Motor neuron (in vitro differentiated cells): ENCODE data around the gene NUDT3. TPM values are rescaled to one million over a fixed set of nuclear protein-coding genes. Genes with fewer than 3 reads are reported as not detected.
A peak's percentile ranks its signal among the peaks of the same experiment; 100 is the strongest.

Experiments
- ATAC-seq, 8 experiments: fragments of 200-7000 bp; cut with Tn5 transposase; replicated peaks in 6 of 8; 2 replicates each; pipeline ENCODE4 v1.8.0; 2021; ENCODE audit warnings: mild to moderate bottlenecking in 8 of 8, moderate library complexity in 8 of 8
- H3K27ac ChIP-seq, 2 donors: fragments of 250-450 bp; sonication (Bioruptor Pico); 2 replicates each; pipeline ENCODE4 v1.9.0; 2021; ENCODE audit warnings: antibody characterized with exemption in 2 of 2, mild to moderate bottlenecking in 2 of 2, moderate library complexity in 1 of 2
- H3K4me1 ChIP-seq, 2 donors: fragments of 250-450 bp; sonication (Bioruptor Pico); replicated peaks in 1 of 2; 2 replicates each; pipeline ENCODE4 v1.6.1; 2021; ENCODE audit warnings: antibody characterized with exemption in 2 of 2, mild to moderate bottlenecking in 2 of 2, moderate library complexity in 1 of 2
- H3K4me3 ChIP-seq, 5 donors: fragments of 250-450 bp; sonication (Bioruptor Pico); 2 replicates each; pipeline ENCODE4 v1.9.0; 2021; ENCODE audit warnings: antibody characterized with exemption in 5 of 5, mild to moderate bottlenecking in 5 of 5, moderate library complexity in 4 of 5
- WGBS, 10 experiments: fragments of 450-650 bp; shearing (Covaris generic); methylation state at CpG; one replicate each; pipeline ENCODE4 v1.0.0; 2022; 5-methylcytosine and 5-hydroxymethylcytosine counted together
- in situ Hi-C, 9 experiments: fragments of 400-800 bp; cut with MboI; loops; one replicate each; pipeline ENCODE4 v1.15.0; 2021; ENCODE audit warnings: low sequenced_read_pairs in 9 of 9, low pct_unique_long_range_greater_than_20kb in 2 of 9; ENCODE audit not compliant: unreplicated experiment in 9 of 9
- total RNA-seq, 8 experiments: library from RNA; unstranded; fragments of 300-600 nt; gene quantifications; 2 replicates each; pipeline versions ENCODE4 v1.2.3 to v1.2.4, GENCODE V29; 2022

The NUDT3 gene
- total RNA-seq, 8 experiments from 2014 or later: 11.1 to 58.5 (median 36.2) TPM

DNA sequence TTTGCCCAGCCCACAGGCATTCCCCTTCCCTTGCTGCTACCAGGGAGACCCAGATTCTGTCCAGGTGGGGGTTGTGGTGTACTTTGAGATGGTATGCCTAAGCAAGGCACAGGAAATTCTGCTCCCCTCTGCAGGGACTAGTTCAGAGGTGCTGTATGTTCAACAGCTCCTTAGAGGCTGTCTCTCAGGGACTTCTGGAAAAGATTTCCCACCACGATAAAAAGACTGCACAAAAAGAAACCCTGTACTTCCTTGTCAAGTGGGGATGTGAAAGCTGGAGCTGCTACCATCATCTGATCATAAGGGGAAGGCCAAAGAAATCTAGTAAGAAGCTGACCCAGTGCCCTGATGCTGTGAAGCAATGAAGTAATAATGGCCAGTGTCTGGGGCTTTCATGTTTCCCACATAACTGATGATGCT is 92.1 kb downstream of the NUDT3 start:
- 60 to 100% (median 86%) methylated on average over 1 of the region's 1 CpG; no CpG with 5 or more reads in 7 of the 10 experiments for WGBS, 10 experiments
- in situ Hi-C loops: no loop called here
- Histone ChIP-seq H3K4me1 (no peaks in the 10 kb centered on the region), H3K27ac (no peak overlapping the region), H3K4me3 (no peak overlapping the region)
- ATAC-seq: no peak

- no peaks in the 10 kb centered on the region for H3K4me1 ChIP-seq
- ATAC-seq: no peak
- 73 to 100% (median 83%) methylated on average over 1 to 2 of the region's 2 CpGs; no CpG with 5 or more reads in 5 of the 10 experiments for WGBS, 10 experiments
- no peak overlapping the region for H3K4me3 ChIP-seq
- H3K27ac ChIP-seq: no peak overlapping the region
- in situ Hi-C loops: no loop called here
Measured at GRCh38 chr6:34298941-34299340, 93.5 kb downstream of the NUDT3 start.

DNA sequence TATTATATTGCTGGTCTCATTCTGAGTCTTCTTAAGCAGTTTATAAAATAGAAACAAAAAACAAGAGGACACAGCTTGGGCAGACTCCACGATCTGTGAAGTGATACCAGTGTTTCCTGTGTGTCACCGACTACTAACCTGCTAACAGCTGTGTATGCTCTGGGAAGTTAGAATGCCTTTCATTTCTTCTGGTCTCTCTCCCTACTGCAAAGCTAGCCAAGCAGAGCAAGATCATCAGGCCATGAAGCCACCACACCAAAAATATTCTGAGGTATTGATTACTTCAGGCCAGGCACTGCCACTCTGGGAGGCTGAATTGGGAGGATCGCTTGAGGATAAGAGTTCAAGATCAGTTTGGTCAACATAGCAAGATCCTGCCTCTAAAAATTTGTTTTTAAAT is 96.7 kb downstream of the NUDT3 start:
- no peaks in the 10 kb centered on the region for H3K4me1 ChIP-seq
- H3K4me3 ChIP-seq: no peak overlapping the region
- in situ Hi-C loops: no loop called here
- no peak for ATAC-seq
- no peak overlapping the region for H3K27ac ChIP-seq
- WGBS, 10 experiments: 67 to 100% (median 94%) methylated on average over 1 to 3 of the region's 3 CpGs; no CpG with 5 or more reads in 1 of the 10 experiments

DNA sequence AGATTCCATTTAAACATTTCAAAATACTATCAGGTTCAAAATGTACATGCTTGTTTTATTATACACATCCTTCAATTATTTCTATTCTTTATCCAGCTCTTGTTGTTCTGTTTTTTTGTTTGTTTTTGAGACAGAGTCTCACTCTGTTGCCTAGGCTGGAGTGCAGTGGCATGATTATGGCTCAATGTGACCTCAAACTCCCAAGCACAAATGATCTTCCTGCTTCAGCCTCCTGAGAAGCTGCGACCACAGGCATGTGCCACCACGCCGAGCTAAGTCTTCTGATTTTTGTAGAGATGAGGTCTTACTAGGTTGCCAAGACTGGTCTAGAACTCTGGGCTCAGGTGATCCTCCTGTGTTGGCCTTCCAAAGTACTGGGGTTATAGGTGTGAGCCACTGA is 99.5 kb downstream of the NUDT3 start:
- Histone ChIP-seq H3K27ac (no peak overlapping the region), H3K4me3 (no peak overlapping the region), H3K4me1 (no peaks in the 10 kb centered on the region)
- no peak for ATAC-seq
- WGBS, 10 experiments: 94 to 100% (median 100%) methylated on average over 1 to 3 of the region's 3 CpGs; no CpG with 5 or more reads in 3 of the 10 experiments
- in situ Hi-C loops: no loop called here

GRCh38 chr6:34289137-34289536 is 103.3 kb downstream of the NUDT3 start:
- WGBS, 10 experiments: 80 to 100% (median 98%) methylated on average over 1 to 9 of the region's 11 CpGs; no CpG with 5 or more reads in 1 of the 10 experiments
- H3K4me1 ChIP-seq: no peaks in the 10 kb centered on the region
- H3K4me3 ChIP-seq: no peak overlapping the region
- in situ Hi-C loops: no loop called here
- no peak overlapping the region for H3K27ac ChIP-seq
- no peak for ATAC-seq

- no peaks in the 10 kb centered on the region for H3K4me1 ChIP-seq
- no peak for ATAC-seq
- in situ Hi-C loops: no loop called here
- no peak overlapping the region for H3K27ac ChIP-seq
- 49 to 100% (median 73%) methylated on average over 1 to 5 of the region's 5 CpGs; no CpG with 5 or more reads in 2 of the 10 experiments for WGBS, 10 experiments
- no peak overlapping the region for H3K4me3 ChIP-seq
Measured at GRCh38 chr6:34288581-34288980, 103.9 kb downstream of the NUDT3 start.

DNA sequence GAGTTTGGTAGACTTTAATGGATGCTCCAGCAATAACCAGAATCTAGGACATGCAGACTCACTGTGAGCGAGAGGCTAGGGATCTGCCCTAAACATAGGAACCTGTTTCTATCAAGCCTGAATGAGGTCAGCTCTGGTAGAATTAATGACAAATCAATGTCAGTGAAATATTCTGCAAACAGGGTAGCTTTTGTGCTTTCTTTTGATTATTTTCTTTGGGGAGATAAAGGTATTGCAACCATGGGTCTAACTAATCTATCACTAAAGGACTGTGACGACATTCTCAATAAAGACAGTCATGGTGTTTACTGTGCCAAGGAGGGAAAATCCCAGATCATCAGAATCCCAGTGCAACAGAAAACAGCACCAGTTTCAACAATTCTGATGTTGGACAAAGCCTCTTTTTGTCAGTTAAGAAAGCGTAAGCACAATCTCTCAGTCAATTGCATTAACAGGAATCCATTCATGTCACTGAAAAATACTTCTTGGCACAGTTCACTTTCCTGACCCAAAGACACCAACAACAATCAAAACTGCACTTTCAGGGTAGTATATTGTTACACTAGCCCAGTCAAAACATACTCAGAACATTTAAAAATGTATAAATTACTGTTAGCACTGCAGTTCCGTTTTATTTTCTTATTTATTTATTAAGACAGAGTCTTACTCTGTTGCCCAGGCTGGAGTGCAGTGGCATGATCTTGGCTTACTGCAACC is 106.9 kb downstream of the NUDT3 start:
- peak in 3 of 8 experiments; percentile 25 to 80 (median 32) for ATAC-seq
- in situ Hi-C loops: no loop called here
- no peaks in the 10 kb centered on the region for H3K4me1 ChIP-seq
- no peak overlapping the region for H3K4me3 ChIP-seq
- H3K27ac ChIP-seq: peak overlapping the region in 1 of 2 donors; percentile 5
- 64 to 100% (median 89%) methylated on average over 1 to 4 of the region's 4 CpGs for WGBS, 10 experiments

- no peaks in the 10 kb centered on the region for H3K4me1 ChIP-seq
- peak overlapping the region in 1 of 2 donors; percentile 5 for H3K27ac ChIP-seq
- in situ Hi-C loops: no loop called here
- peak in 3 of 8 experiments; percentile 17 to 93 (median 60) for ATAC-seq
- no peak overlapping the region for H3K4me3 ChIP-seq
- 67 to 100% (median 100%) methylated on average over 1 to 4 of the region's 4 CpGs for WGBS, 10 experiments
Measured at GRCh38 chr6:34284563-34285447, 107.7 kb downstream of the NUDT3 start.

- ATAC-seq: no peak
- Histone ChIP-seq H3K27ac (no peak overlapping the region), H3K4me1 (no peaks in the 10 kb centered on the region), H3K4me3 (no peak overlapping the region)
- 73 to 100% (median 97%) methylated on average over 2 to 6 of the region's 6 CpGs; no CpG with 5 or more reads in 2 of the 10 experiments for WGBS, 10 experiments
- in situ Hi-C loops: no loop called here
Measured at GRCh38 chr6:34281702-34282334, 110.7 kb downstream of the NUDT3 start.

GRCh38 chr6:34280216-34280615 is 112.3 kb downstream of the NUDT3 start:
- Histone ChIP-seq H3K4me1 (no peaks in the 10 kb centered on the region), H3K4me3 (no peak overlapping the region), H3K27ac (no peak overlapping the region)
- in situ Hi-C loops: no loop called here
- no peak for ATAC-seq
- WGBS, 10 experiments: 60 to 100% (median 100%) methylated on average over 1 to 4 of the region's 4 CpGs; no CpG with 5 or more reads in 1 of the 10 experiments

DNA sequence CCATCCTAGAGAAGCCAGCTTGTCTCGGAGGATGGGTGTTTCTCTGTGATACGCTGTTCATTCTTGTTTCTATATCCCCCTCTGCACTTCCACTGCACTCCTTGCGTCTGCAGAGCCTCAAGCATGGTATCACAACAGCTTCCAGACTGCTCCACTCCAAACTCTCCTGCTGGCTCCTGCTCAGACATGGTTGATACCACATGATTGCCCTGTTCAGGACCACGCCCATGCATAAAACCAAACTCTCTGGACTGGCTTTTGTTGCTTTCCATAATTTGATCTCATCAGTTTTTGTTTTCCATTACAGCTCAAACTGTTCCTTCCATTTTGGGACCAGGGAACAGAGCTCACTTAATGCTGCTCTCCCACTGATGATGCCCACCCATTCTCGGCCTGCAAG is 113.6 kb downstream of the NUDT3 start:
- no peaks in the 10 kb centered on the region for H3K4me1 ChIP-seq
- in situ Hi-C loops: no loop called here
- 70 to 100% (median 100%) methylated on average over 1 to 4 of the region's 5 CpGs; no CpG with 5 or more reads in 2 of the 10 experiments for WGBS, 10 experiments
- no peak overlapping the region for H3K4me3 ChIP-seq
- peak in 3 of 8 experiments; percentile 50 to 79 (median 74) for ATAC-seq
- H3K27ac ChIP-seq: no peak overlapping the region

GRCh38 chr6:34277763-34278112 is 114.7 kb downstream of the NUDT3 start:
- ATAC-seq: no peak
- Histone ChIP-seq H3K4me1 (no peaks in the 10 kb centered on the region), H3K27ac (no peak overlapping the region), H3K4me3 (no peak overlapping the region)
- 80 to 100% (median 100%) methylated on average over 1 to 3 of the region's 4 CpGs; no CpG with 5 or more reads in 1 of the 10 experiments for WGBS, 10 experiments
- in situ Hi-C loops: no loop called here
